ENCODE measurements around the gene NUP133.

The NUP133 gene

GRCh38 chr1:229448845-229449244 is 59.3 kb downstream of the NUP133 start:
- no peak overlapping the region for H3K27ac Mint-ChIP-seq
- no peaks in the 10 kb centered on the region for H3K27me3 Mint-ChIP-seq (ENCODE audit: low read depth)
- H3K9me3 Mint-ChIP-seq = no peaks in the 10 kb centered on the region
- no peak overlapping the region for H3K4me3 Mint-ChIP-seq
- H3K36me3 Mint-ChIP-seq (ENCODE audit: low read depth) = peaks cover 38% of the 10 kb centered on the region
- no peaks in the 10 kb centered on the region for H3K4me1 Mint-ChIP-seq (ENCODE audit: low read depth)

GRCh38 chr1:229448354-229448753 is 59.8 kb downstream of the NUP133 start:
- Mint-ChIP-seq H3K4me3 (no peak overlapping the region), H3K4me1 (ENCODE audit: low read depth) (no peaks in the 10 kb centered on the region), H3K27me3 (ENCODE audit: low read depth) (no peaks in the 10 kb centered on the region), H3K36me3 (ENCODE audit: low read depth) (peaks cover 38% of the 10 kb centered on the region), H3K9me3 (no peaks in the 10 kb centered on the region), H3K27ac (no peak overlapping the region)

- no peaks in the 10 kb centered on the region for H3K27me3 Mint-ChIP-seq (ENCODE audit: low read depth)
- H3K27ac Mint-ChIP-seq = no peak overlapping the region
- H3K4me3 Mint-ChIP-seq = no peak overlapping the region
- peaks cover 38% of the 10 kb centered on the region for H3K36me3 Mint-ChIP-seq (ENCODE audit: low read depth)
- no peaks in the 10 kb centered on the region for H3K9me3 Mint-ChIP-seq
- H3K4me1 Mint-ChIP-seq (ENCODE audit: low read depth) = no peaks in the 10 kb centered on the region
These were observed 60.3 kb downstream of the NUP133 start for GRCh38 chr1:229447809-229448252.

- Mint-ChIP-seq H3K4me1 (ENCODE audit: low read depth) (peaks cover 5% of the 10 kb centered on the region), H3K4me3 (no peak overlapping the region), H3K36me3 (ENCODE audit: low read depth) (peaks cover 35% of the 10 kb centered on the region), H3K27me3 (ENCODE audit: low read depth) (peaks cover under 1% of the 10 kb centered on the region), H3K27ac (no peak overlapping the region), H3K9me3 (no peaks in the 10 kb centered on the region)
These were observed 62.3 kb downstream of the NUP133 start for GRCh38 chr1:229445828-229446227.

GRCh38 chr1:229440851-229441537 is 67.1 kb downstream of the NUP133 start:
- H3K27me3 Mint-ChIP-seq (ENCODE audit: low read depth) = peaks cover 31% of the 10 kb centered on the region
- H3K4me1 Mint-ChIP-seq (ENCODE audit: low read depth) = peaks cover 12% of the 10 kb centered on the region
- H3K9me3 Mint-ChIP-seq = no peaks in the 10 kb centered on the region
- peak overlapping the region; percentile 1 for H3K4me3 Mint-ChIP-seq
- H3K36me3 Mint-ChIP-seq (ENCODE audit: low read depth) = peaks cover 35% of the 10 kb centered on the region
- H3K27ac Mint-ChIP-seq = no peak overlapping the region

- Mint-ChIP-seq H3K4me3 (no peak overlapping the region), H3K4me1 (ENCODE audit: low read depth) (peaks cover 16% of the 10 kb centered on the region), H3K9me3 (no peaks in the 10 kb centered on the region), H3K36me3 (ENCODE audit: low read depth) (peaks cover 23% of the 10 kb centered on the region), H3K27ac (no peak overlapping the region), H3K27me3 (ENCODE audit: low read depth) (peaks cover 55% of the 10 kb centered on the region)
These were observed 70.1 kb downstream of the NUP133 start for GRCh38 chr1:229438021-229438420.

- no peak overlapping the region for H3K27ac Mint-ChIP-seq
- no peak overlapping the region for H3K4me3 Mint-ChIP-seq
- peaks cover 23% of the 10 kb centered on the region for H3K36me3 Mint-ChIP-seq (ENCODE audit: low read depth)
- peaks cover 16% of the 10 kb centered on the region for H3K4me1 Mint-ChIP-seq (ENCODE audit: low read depth)
- peaks cover 61% of the 10 kb centered on the region for H3K27me3 Mint-ChIP-seq (ENCODE audit: low read depth)
- H3K9me3 Mint-ChIP-seq = no peaks in the 10 kb centered on the region
These were observed 70.7 kb downstream of the NUP133 start for GRCh38 chr1:229437443-229437842.

GRCh38 chr1:229436201-229436600 is 71.9 kb downstream of the NUP133 start:
- H3K9me3 Mint-ChIP-seq = no peaks in the 10 kb centered on the region
- H3K36me3 Mint-ChIP-seq (ENCODE audit: low read depth) = peaks cover 21% of the 10 kb centered on the region
- H3K27me3 Mint-ChIP-seq (ENCODE audit: low read depth) = peaks cover 73% of the 10 kb centered on the region

GRCh38 chr1:229434641-229435051 is 73.5 kb downstream of the NUP133 start:
- H3K4me1 Mint-ChIP-seq (ENCODE audit: low read depth) = peaks cover 12% of the 10 kb centered on the region
- H3K4me3 Mint-ChIP-seq = no peak overlapping the region
- peaks cover 81% of the 10 kb centered on the region for H3K27me3 Mint-ChIP-seq (ENCODE audit: low read depth)
- no peak overlapping the region for H3K27ac Mint-ChIP-seq
- H3K9me3 Mint-ChIP-seq = no peaks in the 10 kb centered on the region
- H3K36me3 Mint-ChIP-seq (ENCODE audit: low read depth) = peaks cover 10% of the 10 kb centered on the region

More at GRCh38 chr1:229436201-229436600, 71.9 kb downstream of the NUP133 start:
- H3K27ac Mint-ChIP-seq = no peak overlapping the region
- no peak overlapping the region for H3K4me3 Mint-ChIP-seq
- peaks cover 16% of the 10 kb centered on the region for H3K4me1 Mint-ChIP-seq (ENCODE audit: low read depth)

- peaks cover 10% of the 10 kb centered on the region for H3K36me3 Mint-ChIP-seq (ENCODE audit: low read depth)
- peaks cover 12% of the 10 kb centered on the region for H3K4me1 Mint-ChIP-seq (ENCODE audit: low read depth)
- H3K9me3 Mint-ChIP-seq = no peaks in the 10 kb centered on the region
- H3K27me3 Mint-ChIP-seq (ENCODE audit: low read depth) = peaks cover 81% of the 10 kb centered on the region
- no peak within 1 kb of the TSS for H3K27ac Mint-ChIP-seq
- H3K4me3 Mint-ChIP-seq = no peak within 1 kb of the TSS
These were observed 74.0 kb downstream of the NUP133 start, which contains the start of gene ACTA1 for GRCh38 chr1:229434005-229434640. TSS of gene ACTA1 (minus strand) at chr1:229434094. CDS start at chr1:229433115, 979 bp downstream.

GRCh38 chr1:229433364-229434004 is 74.7 kb downstream of the NUP133 start:
- Mint-ChIP-seq H3K27me3 (ENCODE audit: low read depth) (peaks cover 79% of the 10 kb centered on the region), H3K27ac (no peak overlapping the region), H3K36me3 (ENCODE audit: low read depth) (peaks cover 7% of the 10 kb centered on the region), H3K4me1 (ENCODE audit: low read depth) (peaks cover 12% of the 10 kb centered on the region), H3K4me3 (no peak overlapping the region), H3K9me3 (no peaks in the 10 kb centered on the region)

- Mint-ChIP-seq H3K27ac (no peak overlapping the region), H3K36me3 (ENCODE audit: low read depth) (peaks cover 2% of the 10 kb centered on the region), H3K27me3 (ENCODE audit: low read depth) (peaks cover 81% of the 10 kb centered on the region)
These were observed 75.2 kb downstream of the NUP133 start for GRCh38 chr1:229432905-229433304.

GRCh38 chr1:229432116-229432461 is 76.1 kb downstream of the NUP133 start:
- H3K27ac Mint-ChIP-seq = no peak overlapping the region
- peaks cover 8% of the 10 kb centered on the region for H3K4me1 Mint-ChIP-seq (ENCODE audit: low read depth)
- peaks cover 80% of the 10 kb centered on the region for H3K27me3 Mint-ChIP-seq (ENCODE audit: low read depth)
- peaks cover 2% of the 10 kb centered on the region for H3K36me3 Mint-ChIP-seq (ENCODE audit: low read depth)
- no peak overlapping the region for H3K4me3 Mint-ChIP-seq
- no peaks in the 10 kb centered on the region for H3K9me3 Mint-ChIP-seq

More at GRCh38 chr1:229432905-229433304, 75.2 kb downstream of the NUP133 start:
- H3K4me3 Mint-ChIP-seq = no peak overlapping the region
- H3K4me1 Mint-ChIP-seq (ENCODE audit: low read depth) = peaks cover 9% of the 10 kb centered on the region
- H3K9me3 Mint-ChIP-seq = no peaks in the 10 kb centered on the region

GRCh38 chr1:229431284-229432115 is 76.6 kb downstream of the NUP133 start:
- H3K9me3 Mint-ChIP-seq = no peaks in the 10 kb centered on the region
- peaks cover 8% of the 10 kb centered on the region for H3K4me1 Mint-ChIP-seq (ENCODE audit: low read depth)
- peaks cover 2% of the 10 kb centered on the region for H3K36me3 Mint-ChIP-seq (ENCODE audit: low read depth)
- H3K27me3 Mint-ChIP-seq (ENCODE audit: low read depth) = peaks cover 81% of the 10 kb centered on the region
- H3K4me3 Mint-ChIP-seq = peak overlapping the region; percentile 72
- peak overlapping the region; percentile 76 for H3K27ac Mint-ChIP-seq

Data from T-helper 1 cell treated with Interleukin-12 subunit alpha and Interleukin-12 subunit beta and Interleukin-4 antibody, amounts not matched to agents 30 μg/mL and 1 μg/mL, for 36 hours (primary cell).